HCT116 (cell line): ENCODE data around the gene RAC2.

ENCODE experiments used
- EZH2 ChIP-seq: fragments of 200-600 bp; sonication (generic); IDR thresholded peaks from 2 replicates; pipeline ENCODE4 v1.6.1; 2017; ENCODE audit warnings: antibody characterized with exemption, mixed run types
- POLR2A ChIP-seq: IDR thresholded peaks from 2 replicates; pipeline ENCODE4 v1.7.0; 2011; ENCODE audit warnings: borderline replicate concordance; ENCODE audit not compliant: insufficient read depth, insufficient read length; ENCODE audit errors: extremely low read depth
- POLR2AphosphoS5 ChIP-seq: IDR thresholded peaks from 2 replicates; pipeline ENCODE4 v1.6.1; 2011; ENCODE audit warnings: mild to moderate bottlenecking, low read depth, low read length, moderate library complexity
- SIN3A ChIP-seq: IDR thresholded peaks from 2 replicates; pipeline ENCODE4 v1.6.1; 2012; ENCODE audit warnings: low read depth
- SP1 ChIP-seq: IDR thresholded peaks from 2 replicates; pipeline ENCODE4 v1.6.1; 2012; ENCODE audit warnings: low read depth
- YY1 ChIP-seq: IDR thresholded peaks from 2 replicates; pipeline ENCODE4 v1.6.1; 2011; ENCODE audit warnings: low read length, low read depth, moderate library complexity, mild to moderate bottlenecking; ENCODE audit not compliant: insufficient replicate concordance; ENCODE audit errors: extremely low read depth
- ZFX ChIP-seq: fragments of 450-650 bp; IDR thresholded peaks from 2 replicates; pipeline ENCODE4 v1.6.1; 2017
- TF ChIP-seq, protein P1 (sequence below), 3 experiments: fragments of 200-600 bp in 1 of 3; sonication (generic) in 1 of 3; IDR thresholded peaks in 2 of 3; conservative IDR thresholded peaks in 1 of 3; 2 replicates each; pipeline ENCODE4 v1.5.1; 2012 to 2017; ENCODE audit warnings: low read depth in 2 of 3, low read length in 2 of 3, antibody characterized with exemption in 1 of 3, borderline replicate concordance in 1 of 3, control low read depth in 1 of 3, mild to moderate bottlenecking in 1 of 3, mixed read lengths in 1 of 3, mixed run types in 1 of 3, moderate library complexity in 1 of 3; ENCODE audit not compliant: insufficient read depth in 1 of 3
- TF ChIP-seq, protein P2 (sequence below): IDR thresholded peaks from 2 replicates; pipeline ENCODE4 v1.6.1; 2012
- TF ChIP-seq, protein P3 (sequence below): IDR thresholded peaks from 2 replicates; pipeline ENCODE4 v1.6.1; 2011; ENCODE audit warnings: mild to moderate bottlenecking, low read length, moderate library complexity; ENCODE audit not compliant: insufficient replicate concordance; ENCODE audit errors: extremely low read depth

DNA sequence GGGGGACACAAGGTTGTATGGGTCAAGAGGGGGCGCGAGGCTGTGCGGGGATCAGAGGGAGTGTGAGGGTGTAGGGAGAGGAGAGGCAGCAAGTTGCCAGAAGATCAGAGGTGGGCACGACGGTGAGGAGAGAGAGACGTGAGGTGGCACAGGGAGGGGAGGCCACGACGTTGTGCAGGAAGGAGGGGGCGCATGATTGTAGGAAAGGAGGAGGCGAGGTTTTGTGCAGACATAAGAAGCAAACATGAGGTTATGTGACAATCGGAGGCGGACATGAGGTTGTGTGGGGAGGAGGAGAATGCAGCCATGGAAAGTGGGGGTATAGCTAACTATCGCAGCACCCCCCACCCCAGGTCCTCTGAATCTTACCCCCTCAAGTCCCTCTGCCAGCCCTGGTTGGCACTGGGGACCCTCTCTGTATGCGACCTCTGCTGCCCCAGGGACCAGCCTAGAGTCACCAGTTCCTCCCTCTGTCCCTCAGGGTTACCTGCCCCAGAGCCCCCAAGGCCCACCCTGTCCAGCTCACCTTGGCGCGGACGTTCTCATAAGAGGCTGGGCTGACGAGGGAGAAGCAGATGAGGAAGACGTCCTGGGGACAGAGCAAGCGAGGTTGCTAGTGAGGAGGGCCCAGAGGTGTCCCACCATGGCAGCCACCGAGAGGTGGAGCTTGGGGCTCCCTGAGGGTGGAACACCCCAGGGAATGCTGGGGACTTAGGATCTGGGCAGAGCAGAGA lies 12.5 kb downstream of the RAC2 start:
- TF ChIP-seq, protein P1, sequence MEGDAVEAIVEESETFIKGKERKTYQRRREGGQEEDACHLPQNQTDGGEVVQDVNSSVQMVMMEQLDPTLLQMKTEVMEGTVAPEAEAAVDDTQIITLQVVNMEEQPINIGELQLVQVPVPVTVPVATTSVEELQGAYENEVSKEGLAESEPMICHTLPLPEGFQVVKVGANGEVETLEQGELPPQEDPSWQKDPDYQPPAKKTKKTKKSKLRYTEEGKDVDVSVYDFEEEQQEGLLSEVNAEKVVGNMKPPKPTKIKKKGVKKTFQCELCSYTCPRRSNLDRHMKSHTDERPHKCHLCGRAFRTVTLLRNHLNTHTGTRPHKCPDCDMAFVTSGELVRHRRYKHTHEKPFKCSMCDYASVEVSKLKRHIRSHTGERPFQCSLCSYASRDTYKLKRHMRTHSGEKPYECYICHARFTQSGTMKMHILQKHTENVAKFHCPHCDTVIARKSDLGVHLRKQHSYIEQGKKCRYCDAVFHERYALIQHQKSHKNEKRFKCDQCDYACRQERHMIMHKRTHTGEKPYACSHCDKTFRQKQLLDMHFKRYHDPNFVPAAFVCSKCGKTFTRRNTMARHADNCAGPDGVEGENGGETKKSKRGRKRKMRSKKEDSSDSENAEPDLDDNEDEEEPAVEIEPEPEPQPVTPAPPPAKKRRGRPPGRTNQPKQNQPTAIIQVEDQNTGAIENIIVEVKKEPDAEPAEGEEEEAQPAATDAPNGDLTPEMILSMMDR (IDR thresholded peaks at IDR 0.05 in 2 of 3, conservative IDR thresholded peaks at IDR 0.05 in 1 of 3; ENCODE audit: borderline replicate concordance in 1 of 3, insufficient read depth in 1 of 3, low read depth in 2 of 3, low read length in 2 of 3), result no peak
- TF ChIP-seq EZH2 (no peak), POLR2AphosphoS5 (no peak), POLR2A (no peak), SP1 (no peak), ZFX (no peak), YY1 (no peak), SIN3A (no peak)
- TF ChIP-seq, protein P2, sequence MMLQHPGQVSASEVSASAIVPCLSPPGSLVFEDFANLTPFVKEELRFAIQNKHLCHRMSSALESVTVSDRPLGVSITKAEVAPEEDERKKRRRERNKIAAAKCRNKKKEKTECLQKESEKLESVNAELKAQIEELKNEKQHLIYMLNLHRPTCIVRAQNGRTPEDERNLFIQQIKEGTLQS, result no peak
- TF ChIP-seq, protein P3, sequence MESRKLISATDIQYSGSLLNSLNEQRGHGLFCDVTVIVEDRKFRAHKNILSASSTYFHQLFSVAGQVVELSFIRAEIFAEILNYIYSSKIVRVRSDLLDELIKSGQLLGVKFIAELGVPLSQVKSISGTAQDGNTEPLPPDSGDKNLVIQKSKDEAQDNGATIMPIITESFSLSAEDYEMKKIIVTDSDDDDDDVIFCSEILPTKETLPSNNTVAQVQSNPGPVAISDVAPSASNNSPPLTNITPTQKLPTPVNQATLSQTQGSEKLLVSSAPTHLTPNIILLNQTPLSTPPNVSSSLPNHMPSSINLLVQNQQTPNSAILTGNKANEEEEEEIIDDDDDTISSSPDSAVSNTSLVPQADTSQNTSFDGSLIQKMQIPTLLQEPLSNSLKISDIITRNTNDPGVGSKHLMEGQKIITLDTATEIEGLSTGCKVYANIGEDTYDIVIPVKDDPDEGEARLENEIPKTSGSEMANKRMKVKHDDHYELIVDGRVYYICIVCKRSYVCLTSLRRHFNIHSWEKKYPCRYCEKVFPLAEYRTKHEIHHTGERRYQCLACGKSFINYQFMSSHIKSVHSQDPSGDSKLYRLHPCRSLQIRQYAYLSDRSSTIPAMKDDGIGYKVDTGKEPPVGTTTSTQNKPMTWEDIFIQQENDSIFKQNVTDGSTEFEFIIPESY, result no peak
